NCI-H1092 (cell line): ENCODE data around the gene PDGFA.

Source experiments
- DNase-seq: peaks from one replicate; lab custom pipeline; 2025; lab: John Stamatoyannopoulos, UW

Gene PDGFA

GRCh38 chr7:504221-505111 is 15.2 kb downstream of the PDGFA start:
- no peak for DNase-seq

- DNase-seq = no peak
Observed at GRCh38 chr7:503575-504111, 16.0 kb downstream of the PDGFA start.

DNA sequence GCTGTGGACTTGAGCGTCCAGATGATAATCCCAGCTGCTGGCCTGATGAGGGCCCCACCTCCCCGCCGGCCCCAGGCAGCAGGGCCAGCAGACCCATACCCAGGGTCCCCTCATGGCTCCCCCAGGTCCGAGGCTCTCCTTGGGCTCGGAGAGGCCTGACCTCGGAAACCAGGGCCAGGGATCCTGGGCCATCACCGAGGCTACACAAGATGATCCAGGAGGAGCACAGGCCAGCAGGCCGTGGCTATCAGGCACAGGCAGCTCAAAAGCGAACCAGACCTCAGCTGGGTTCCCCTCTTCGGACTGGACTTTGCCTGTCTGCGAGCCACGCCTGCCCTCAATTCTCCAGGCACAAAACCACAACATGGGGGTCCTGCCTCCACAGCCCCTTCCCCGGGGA is 17.4 kb downstream of the PDGFA start:
- DNase-seq = no peak

- DNase-seq = no peak
Observed at GRCh38 chr7:501526-501925, 18.1 kb downstream of the PDGFA start.

DNA sequence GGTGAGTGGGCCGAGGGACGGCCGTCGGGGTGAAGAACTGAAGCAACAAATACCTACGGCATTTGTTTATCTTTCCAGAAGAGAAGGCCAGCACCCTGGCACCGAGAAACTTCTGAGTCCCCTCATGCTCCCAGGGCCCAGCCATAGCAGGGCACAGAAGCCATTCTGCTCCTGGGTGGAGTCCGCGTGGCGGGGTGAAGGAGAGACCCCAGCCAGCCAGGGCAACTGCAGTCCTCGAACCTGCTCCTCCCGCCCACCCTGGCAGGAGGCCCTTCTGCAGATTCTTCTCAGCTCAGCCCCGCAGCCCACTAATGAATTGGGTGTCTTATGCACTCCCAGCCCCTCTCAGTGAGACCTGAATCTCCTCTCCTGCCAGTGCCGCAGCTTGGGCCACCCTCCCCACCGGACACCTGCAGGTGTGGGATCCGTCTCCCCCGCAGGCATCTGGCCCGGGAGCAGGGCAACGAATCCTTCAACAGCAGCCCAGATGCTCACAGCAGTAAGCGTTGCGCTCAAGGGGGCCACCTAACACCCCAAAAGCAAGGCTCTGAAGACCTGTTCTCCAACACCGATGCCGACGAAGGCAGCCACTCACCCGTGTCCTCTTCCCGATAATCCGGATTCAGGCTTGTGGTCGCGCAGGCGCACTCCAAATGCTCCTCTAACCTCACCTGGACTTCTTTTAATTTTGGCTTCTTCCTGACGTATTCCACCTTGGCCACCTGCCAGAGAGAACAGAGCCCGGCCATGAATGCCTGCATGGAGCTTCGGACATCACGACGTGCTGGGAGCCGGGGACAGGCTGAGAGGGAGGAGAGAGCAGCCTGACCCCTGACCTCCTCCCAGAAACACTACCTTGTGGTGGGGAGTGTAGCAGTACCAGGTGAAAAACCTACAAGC is 18.9 kb downstream of the PDGFA start:
- no peak for DNase-seq

- DNase-seq = no peak
Observed at GRCh38 chr7:499853-500485, 19.7 kb downstream of the PDGFA start.

DNA sequence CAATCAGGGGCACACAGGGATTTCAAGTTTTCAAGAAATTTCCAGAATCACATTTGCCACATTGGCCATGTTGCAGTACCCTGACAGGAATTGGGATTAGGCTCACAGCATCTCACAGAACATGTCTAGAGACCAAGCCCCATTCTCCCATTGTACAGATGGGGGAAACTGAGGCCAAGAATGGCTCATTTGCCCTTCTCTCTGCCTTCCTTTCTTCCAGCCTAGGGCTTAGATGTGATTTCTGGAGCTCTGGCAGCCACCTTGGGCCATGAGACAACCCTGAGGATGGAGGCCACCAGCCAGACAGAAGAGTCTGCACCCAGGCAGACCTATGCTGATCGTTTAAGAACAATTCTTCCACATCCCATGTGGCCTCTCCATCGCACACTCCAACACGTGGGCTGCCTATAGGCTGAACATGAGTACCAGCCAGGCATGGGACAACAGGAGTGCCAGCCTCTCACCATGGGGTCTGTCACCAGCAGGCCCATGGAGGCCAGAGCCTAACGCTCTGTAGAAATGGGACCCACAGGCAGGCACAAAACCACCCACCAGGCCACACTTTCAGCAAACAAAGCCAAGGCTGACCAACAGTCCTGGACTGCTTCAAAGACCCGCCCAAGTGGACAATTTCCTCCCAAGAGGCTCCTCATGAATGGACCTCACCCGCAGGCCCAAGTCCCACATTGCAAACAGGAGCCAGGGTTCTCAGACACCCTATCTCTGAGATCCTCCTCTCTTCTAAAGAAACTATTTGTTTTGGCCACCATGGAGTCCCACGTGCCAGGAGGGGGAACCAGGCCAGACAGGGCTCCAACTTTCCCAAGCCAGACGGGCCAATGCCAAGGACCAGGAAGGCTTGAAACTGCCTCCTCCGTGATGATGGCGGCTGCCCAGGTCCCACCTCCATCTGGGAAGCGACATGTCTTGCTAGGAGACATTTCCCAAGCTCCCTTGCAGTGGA is 20.7 kb downstream of the PDGFA start:
- DNase-seq = no peak

DNA sequence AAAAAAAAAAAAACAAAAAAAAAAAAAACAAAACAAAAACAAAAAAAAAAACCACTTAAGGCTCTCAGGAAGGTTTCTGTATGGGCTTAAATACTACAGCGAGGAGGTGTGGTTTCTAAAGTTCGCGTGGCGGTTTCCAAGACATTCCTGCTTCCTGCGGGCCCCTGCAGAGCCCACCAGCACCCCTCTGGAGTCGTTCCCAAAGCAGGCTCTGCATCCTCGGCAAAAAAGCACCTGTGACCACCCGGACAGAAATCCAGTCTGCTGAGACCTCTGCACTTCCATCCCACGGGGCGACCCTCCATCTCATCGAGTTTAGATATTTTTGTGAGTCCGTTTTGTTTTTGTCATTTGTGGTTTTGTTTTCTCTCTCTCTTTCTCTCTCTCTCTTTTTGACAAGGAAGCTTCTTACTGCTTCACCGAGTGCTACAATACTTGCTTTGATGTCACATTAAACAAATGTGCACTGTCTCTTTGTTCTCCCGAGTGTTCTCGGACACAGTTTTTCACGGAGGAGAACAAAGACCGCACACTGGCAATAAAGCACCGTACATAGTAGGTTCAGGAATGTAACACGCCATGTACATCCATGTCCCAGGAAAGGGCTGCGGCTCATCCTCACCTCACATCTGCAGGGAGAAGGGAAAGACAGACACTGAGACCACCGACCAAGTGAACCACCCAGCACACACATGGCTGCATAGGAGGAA is 21.5 kb downstream of the PDGFA start:
- DNase-seq = no peak

DNA sequence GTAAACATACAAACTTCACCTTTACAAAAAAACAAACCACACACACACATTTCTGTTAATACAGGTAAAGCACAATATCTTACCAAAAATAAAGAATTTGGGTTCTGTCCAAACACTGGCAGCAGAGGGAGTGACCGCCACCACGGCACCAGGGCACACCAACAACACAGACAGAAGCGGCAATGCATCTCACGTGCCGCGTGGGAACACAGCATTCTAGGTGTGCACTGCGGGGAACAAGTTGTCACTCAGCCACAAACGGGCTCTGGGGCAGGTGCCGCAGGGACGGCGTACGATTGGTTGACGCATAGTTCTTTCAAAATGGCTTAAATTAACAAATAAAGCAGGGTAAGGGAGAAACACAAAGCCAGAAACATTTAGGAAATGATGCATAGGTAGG is 22.3 kb downstream of the PDGFA start:
- no peak for DNase-seq

GRCh38 chr7:496528-497295 is 22.9 kb downstream of the PDGFA start:
- no peak for DNase-seq

DNA sequence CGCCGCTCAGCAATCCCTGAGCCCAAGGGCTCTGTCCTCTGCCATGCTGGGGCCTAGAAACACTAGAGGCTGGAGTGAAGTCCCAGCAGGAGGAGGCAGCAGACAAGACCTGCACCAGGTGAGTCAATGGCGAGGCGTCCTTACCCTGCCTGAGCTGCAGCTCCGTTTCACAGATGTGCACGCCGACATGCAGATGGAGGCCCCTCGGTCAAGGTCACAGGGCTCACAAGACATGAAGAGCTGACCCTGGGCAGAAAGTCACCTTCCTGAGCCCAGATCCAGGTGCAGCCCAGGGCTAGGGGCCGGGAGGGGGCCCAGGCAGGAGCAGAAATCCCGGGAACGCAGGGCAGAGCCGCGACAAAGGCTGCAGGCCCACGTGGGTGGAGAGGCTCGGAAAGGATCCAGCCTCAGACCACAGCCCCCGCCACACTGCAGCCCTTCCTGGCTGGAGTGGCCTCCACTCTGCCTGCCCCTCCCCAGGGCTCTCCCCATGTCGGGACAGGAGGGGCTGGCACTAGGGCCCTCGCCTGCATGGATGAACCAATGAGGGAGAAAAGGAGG is 23.8 kb downstream of the PDGFA start:
- DNase-seq = no peak

- DNase-seq = no peak
Observed at GRCh38 chr7:495326-495725, 24.3 kb downstream of the PDGFA start.

- no peak for DNase-seq
Observed at GRCh38 chr7:494906-495305, 24.7 kb downstream of the PDGFA start.

DNA sequence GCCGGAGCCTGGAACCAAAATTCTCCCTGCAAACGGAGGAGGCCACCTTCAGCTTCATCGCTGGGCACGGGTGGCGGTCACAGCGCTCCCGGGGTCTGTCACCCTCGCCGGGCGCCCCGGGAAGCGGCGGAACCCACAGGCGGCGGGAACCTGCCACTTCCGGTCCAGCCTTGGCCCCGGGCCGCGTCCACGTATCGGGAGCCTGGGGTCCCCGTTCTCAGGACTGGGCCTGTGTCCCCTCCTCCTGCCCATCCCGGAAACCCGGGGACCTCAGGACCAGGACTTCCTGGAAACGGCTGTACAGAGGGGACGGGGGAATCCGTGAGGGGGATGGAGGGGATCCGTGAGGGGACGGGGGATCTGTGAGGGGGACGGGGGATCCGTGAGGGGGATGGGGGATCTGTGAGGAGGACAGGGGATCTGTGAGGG is 25.4 kb downstream of the PDGFA start:
- DNase-seq = no peak

GRCh38 chr7:493661-494251 is 25.9 kb downstream of the PDGFA start:
- no peak for DNase-seq

DNA sequence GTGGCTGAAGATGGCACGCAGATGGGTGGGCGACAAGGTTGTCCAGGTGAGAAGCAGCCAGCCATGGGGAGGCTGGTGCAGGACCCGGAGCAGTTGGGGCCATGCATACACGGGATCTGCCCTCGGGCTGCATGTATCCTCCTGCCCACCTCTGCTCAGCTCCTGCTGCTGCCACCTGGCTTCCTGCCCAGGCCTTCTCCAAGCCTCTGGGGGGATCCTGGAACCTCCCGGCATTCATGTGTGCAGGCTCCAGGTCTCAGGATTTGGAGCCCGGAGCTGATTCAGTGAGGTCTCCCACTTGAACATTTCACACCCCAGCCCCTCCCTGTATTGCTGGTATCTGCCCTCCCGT is 27.0 kb downstream of the PDGFA start:
- peak; percentile 29 for DNase-seq

- DNase-seq = no peak
Observed at GRCh38 chr7:491958-492713, 27.5 kb downstream of the PDGFA start.

- no peak for DNase-seq
Observed at GRCh38 chr7:491292-491957, 28.2 kb downstream of the PDGFA start.
